Dermis lymphatic vessel endothelial cell (primary cell): ENCODE data around the gene ASPM. TPM values are rescaled to one million over a fixed set of nuclear protein-coding genes. Genes with fewer than 3 reads are reported as not detected.

Experiments used
- total RNA-seq: library from RNA; depleted of rRNA; stranded (reverse); fragments of >200 nt; gene quantifications from 2 replicates; pipeline ENCODE4 v1.2.1, GENCODE V29; 2014

The ASPM gene
- 5.4 and 6.7 TPM in 2 replicates for total RNA-seq

GRCh38 chr1:197146101-197147095, at the start of gene ASPM:
TSS of gene ASPM (minus strand) at chr1:197146669. CDS start at chr1:197146437, 232 bp downstream.

GRCh38 chr1:197066719-197067456, 79.6 kb downstream of the ASPM start, which contains the start of gene F13B:
TSS of gene F13B (minus strand) at chr1:197067260. CDS start at chr1:197067223, 37 bp downstream.

Other genes starting within 250 kb of the ASPM start
- gene CFHR2, start 202.9 kb downstream of the ASPM start, total RNA-seq = not detected in 2 replicates
- not detected in 2 replicates for gene CFHR5, start 169.1 kb downstream of the ASPM start, total RNA-seq
- not detected in 2 replicates for gene F13B, start 79.4 kb downstream of the ASPM start, total RNA-seq
- gene ZBTB41, start 54.6 kb upstream of the ASPM start, total RNA-seq = 8.0 and 11.9 TPM in 2 replicates
- gene CRB1, start 121.6 kb upstream of the ASPM start, total RNA-seq = not detected in 2 replicates